CD4-positive, alpha-beta T cell treated with Interleukin-15 for 4 hours (primary cell): Measurements from ENCODE around the gene GASK1A.
A peak's percentile ranks its signal among the peaks of the same experiment; 100 is the strongest.

Experiments
- DNase-seq: peaks from one replicate; pipeline ENCODE4 v3.0.0-alpha.2; 2020; ENCODE audit warnings: low spot score

GASK1A gene

DNA sequence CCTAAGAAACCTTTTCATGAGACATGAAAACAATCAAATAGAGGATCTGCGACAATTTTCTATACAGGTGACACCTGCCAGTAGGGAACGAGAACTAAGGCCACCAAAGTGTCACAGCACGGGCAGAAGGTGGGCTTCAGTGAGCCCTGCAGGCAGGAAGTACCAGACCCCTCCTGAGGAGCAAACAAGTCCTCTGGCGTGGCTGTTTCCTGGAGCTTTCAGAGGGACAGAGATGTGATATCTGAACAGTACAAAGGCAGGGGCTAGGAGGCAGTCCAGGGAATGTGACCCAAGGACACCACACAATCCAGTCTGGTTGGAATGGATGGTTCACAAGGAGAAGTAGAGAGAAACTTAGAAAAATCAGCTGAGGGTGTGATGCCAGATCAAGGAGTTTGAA, 110.0 kb downstream of the GASK1A start:
- DNase-seq: no peak

- DNase-seq: no peak
Measured at GRCh38 chr3:43090238-43090637, 111.1 kb downstream of the GASK1A start.

DNA sequence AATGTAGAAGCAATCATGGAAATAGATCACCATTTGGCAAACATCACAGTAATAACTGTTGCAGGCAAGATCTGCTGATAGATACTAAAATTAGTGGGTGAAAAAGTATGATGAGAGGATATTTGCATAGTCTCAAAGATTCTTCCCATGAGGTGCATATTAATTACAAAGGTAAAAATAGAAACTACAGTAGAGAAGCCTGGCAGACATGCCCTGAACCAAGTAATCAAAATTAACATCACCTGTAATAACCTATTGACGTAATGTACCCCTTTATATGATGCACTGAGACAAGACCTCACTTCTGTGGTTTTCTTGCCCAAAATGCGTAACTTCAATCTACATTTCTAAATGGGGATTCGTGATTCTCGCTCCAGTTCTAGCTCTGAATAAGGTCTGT, 112.4 kb downstream of the GASK1A start:
- no peak for DNase-seq

- no peak for DNase-seq
Measured at GRCh38 chr3:43093006-43093405, 113.9 kb downstream of the GASK1A start.

GRCh38 chr3:43093974-43094373, 114.9 kb downstream of the GASK1A start:
- DNase-seq: no peak

- no peak for DNase-seq
Measured at GRCh38 chr3:43094381-43094780, 115.3 kb downstream of the GASK1A start.

DNA sequence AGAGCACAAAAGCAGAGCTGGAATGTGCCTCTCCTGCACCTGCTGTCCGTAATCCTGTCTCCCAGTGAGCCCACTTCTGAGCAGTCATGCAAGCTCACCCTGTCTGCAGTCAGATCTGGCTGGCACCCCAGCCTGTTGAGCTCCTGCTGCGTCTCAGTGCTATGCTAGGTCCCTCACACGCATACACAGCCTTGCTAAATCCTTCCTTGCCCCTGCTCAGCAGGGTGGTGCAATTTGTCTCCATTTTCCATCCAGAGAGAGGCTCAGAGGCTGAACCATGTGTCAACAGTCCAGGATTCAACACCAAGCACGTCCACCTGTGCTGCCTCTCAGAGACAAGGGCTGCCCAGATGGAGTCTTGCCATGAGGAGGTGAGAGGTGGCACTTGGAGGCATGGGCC, 115.7 kb downstream of the GASK1A start:
- DNase-seq: no peak

DNA sequence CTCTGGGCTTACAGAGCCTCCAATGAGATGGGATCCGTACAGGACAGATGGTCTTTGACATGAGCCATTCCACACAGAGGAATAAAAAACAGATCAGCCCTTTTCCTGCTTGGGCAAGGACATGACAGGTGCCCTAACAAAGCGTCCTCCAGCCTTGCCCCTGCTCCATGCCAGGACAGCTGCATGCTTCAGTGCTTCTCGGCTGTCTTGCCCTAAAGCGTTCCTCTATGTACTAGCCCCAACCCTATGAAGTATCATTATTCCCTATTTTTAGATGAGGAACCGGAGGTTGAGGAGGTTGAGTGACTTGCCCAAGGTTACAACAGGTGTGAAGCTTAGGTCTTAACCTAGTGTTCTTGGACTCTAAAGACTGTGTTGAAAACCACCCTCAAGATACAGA, 116.3 kb downstream of the GASK1A start:
- DNase-seq: no peak

GRCh38 chr3:43096761-43097160, 117.7 kb downstream of the GASK1A start:
- DNase-seq: no peak

GRCh38 chr3:43097400-43098080, 118.4 kb downstream of the GASK1A start:
- DNase-seq: no peak

- no peak for DNase-seq
Measured at GRCh38 chr3:43098761-43099160, 119.7 kb downstream of the GASK1A start.

DNA sequence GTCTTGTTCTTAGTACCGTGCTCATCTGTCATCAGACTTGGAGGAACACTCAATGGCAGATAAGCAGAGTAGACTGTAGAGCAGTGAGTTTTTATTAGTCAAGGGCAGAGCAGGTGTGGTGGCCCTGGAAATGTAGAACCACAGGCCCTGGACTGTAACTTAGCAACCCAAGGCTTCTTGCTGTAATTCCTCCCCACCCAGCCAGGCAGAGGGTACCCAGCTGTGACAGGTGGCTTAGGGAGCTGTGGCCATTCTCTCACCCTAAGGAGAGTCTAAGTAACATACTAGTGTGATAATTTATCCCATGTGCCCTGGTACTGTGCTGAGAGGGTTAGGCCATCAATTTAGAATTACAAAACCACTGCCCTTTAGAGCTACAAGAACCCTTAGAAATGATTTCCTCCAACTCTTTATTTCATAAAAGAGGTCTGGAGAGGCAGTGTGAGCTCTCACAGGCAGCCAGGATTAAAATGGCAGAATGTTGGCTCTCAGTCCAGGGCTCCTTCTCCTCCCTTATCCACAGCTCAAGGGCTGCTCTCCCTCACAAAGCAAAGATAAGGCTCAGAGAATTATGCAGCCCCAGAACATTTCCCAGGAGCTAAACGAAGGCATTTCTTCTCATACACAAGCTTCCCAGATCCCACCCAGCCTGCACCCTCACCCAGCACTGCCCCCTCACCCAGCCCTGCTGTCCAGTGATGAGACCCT, 123.8 kb downstream of the GASK1A start:
- no peak for DNase-seq

- DNase-seq: no peak
Measured at GRCh38 chr3:43104039-43104438, 124.9 kb downstream of the GASK1A start.

GRCh38 chr3:43104660-43105595, 125.8 kb downstream of the GASK1A start:
- DNase-seq: peak; percentile 3

- peak; percentile 90 for DNase-seq
Measured at GRCh38 chr3:43105596-43106292, 126.6 kb downstream of the GASK1A start, which contains the start of gene POMGNT2. TSS of gene POMGNT2 (minus strand) at chr3:43106079. CDS start at chr3:43081431, 24,648 bp downstream.

DNA sequence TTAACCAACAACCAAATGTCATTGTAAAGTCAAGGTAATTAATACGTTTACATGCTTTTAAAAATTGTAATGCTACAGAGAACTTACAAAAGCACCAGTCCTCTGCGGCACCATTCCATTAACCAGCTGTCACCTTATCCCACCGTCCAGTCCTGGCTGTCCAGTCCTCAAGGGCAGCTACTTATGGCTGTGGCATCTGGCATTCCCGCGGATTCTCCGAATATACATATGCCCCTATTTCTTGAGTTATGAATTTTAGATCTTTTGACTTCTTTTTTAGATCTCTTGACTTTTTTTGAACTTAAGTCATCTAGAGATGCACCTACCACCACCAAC, 127.2 kb downstream of the GASK1A start:
- no peak for DNase-seq
